Fibroblast of the conjunctiva (primary cell): Measurements from ENCODE around the gene HECTD4.
"Not testable (repeated sequence)": the region's sequence is repeated elsewhere in the genome, so short reads cannot be mapped to it uniquely, and the experiment has no call there.

Experiments used
- DNase-seq: peaks from one replicate; pipeline ENCODE4 v3.0.0-alpha.2; 2010; ENCODE audit warnings: low read depth

HECTD4 gene

DNA sequence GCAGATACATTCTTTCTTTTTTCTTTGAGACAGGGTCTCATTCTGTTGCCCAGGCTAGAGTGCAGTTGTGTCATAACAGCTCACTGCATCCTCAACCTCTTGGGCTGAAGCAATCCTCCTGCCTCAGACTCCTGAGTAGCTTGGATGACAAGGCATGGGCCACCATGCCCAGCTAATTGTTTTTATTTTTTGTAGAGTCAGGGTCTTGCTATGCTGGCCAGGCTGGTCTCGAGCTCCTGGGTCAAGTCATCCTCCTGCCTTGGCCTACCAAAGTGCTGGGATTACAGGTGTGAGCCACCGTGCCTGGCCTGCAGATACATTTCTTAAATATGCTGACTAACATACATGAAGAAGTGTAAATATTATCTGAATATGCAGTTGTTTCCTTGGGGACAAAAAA is 115.8 kb downstream of the HECTD4 start:
- no peak for DNase-seq

DNA sequence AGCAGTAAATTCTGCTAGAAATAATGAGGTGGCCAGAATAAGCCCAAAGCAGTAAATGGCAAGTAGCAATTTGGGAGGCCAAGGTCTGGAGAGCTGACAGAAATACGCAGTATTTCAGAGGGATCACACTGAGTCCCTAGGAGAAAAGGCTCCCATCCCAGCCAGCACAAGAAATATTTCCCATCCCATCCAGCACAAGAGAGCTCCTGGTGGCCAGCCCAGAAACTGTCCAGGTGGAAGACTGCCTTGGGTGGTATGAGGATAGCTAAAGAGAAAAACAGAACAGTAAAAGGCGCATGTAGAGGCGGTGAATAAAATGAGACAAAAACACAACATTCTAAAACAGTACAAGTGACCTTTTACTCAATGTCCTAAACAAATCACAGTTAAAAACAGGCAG is 120.7 kb downstream of the HECTD4 start:
- no peak for DNase-seq

DNA sequence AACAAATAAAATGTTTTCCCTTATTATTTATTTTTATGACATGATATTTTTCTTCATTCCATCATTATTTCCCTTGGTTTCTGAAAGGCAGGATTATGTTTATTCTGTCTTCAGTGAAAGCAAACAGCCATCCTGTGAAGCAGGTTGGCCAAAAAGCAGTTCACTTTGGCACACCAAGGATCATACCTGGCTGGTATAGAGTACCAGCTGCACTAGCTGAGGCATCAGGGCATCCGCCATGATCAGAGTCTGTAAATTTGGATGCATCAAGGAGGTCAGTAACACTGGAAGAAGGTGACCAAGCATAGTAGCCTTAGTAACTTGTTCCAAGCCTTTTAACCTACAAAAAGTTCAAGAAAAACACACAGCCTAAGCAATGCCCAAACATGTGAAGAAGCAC is 123.3 kb downstream of the HECTD4 start:
- DNase-seq = no peak

DNA sequence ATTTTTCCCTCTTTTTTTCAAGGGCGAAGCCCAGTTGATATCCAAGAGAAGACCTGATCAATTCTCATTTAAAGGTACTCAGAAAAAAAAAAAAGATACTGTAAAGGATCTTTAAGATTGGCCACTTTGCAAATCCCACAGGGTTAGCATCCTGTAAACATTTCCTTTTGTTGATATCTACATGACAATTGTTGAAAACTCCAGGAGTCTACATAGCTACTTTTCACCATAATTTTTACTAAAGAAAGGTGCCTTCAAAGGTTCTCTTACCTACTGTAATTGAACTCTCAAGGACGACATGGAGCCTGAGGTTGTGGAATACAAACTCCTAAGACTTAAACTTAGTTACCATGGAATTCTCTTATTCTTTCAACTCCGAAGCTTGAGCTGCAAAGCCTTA is 125.5 kb downstream of the HECTD4 start:
- no peak for DNase-seq

DNA sequence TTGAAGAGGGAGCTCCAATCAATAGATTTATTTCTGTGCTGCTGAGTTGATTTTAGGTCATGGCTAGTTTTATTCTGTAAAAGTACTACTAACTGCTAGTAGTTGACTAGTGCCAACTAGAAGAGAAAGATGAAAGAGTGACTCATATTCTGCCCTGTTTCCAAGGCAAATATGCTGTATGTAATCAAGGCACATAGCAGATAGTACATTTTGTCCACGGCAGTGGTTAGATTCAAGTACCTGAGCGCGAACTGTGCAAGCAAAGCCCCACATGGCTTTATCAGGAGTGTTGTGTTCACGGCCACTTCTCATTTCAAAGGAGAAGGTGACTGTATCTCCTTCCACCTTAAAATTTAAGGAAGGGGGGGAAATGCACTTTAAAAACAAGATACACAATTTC is 130.0 kb downstream of the HECTD4 start:
- DNase-seq = peak; percentile 60

DNA sequence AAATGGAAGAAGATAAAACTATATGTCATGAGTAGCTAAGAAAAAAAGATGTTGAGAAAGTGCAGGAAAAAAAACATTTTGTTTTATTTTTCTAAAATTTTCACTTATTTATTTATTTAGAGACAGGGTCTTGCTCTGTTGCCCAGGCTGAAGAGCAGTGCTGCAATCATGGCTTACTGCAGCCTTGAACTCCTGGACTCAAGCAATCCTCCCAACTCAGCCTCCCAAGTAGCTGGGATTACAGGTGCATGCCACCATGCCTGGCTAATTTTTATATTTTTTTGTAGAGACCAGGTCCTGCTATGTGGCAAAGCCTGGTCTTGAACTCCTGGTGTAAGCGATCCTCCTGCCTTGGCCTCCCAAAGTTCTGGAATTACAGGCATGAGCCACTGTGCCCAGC is 137.3 kb downstream of the HECTD4 start:
- DNase-seq = not testable (repeated sequence)

DNA sequence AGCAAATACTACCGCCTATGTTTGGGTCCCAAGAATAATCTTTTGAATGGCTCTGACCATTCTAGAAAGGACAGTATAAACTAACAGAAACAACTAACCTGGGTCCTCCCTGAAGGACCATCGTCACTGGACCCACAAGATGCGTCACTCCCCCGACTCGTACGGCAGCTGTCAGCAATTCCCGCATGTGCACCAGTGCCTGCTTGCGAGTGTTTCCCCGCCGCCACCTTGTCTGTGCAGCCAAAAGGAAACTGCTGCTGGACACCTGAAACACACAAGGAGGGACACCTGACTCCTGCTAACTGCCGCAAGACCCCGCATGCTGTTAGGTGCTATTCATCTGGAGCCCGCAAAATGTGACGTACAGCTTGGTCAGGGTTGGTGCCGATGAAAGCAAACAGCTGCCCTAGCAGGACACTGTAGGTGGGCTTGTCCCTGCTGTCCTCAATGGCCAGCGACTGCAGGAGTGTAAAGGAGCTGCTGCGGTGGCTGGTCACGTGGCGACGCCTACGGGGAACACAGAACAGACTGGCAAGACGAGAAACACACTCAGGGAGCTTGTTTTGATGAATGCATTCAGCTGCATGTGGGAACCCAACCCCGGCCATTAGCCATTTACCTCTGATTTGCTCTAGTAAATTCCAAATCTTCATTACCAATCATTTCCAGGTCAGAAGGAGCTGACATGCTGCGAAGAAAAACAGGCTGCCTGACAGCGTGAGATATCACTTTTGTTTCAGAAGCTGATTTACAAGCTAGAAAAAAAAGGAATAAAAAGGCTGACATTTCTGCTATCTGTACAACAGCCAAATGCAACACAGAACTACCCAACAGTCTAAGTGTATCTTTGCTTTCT is 138.7 kb downstream of the HECTD4 start:
- DNase-seq = no peak

DNA sequence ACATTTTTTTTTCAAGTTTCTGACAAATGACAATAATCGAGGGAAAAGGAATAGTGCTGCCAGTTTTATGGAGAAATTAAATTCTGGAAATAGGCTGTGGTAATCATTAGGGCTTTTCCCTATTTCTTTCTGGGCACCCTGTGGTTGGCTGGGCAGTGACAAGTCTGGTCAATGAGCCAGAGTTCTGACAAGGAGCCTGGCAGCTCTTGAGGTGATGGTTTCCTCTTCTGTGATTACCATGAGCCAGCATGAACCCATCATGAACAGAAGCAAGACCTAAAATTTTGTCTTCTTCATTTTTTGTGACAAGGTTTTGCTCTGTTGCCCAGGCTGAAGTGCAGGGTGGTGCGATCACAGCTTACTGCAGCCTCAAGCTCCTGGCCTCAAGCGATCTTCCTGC is 141.1 kb downstream of the HECTD4 start:
- no peak for DNase-seq

DNA sequence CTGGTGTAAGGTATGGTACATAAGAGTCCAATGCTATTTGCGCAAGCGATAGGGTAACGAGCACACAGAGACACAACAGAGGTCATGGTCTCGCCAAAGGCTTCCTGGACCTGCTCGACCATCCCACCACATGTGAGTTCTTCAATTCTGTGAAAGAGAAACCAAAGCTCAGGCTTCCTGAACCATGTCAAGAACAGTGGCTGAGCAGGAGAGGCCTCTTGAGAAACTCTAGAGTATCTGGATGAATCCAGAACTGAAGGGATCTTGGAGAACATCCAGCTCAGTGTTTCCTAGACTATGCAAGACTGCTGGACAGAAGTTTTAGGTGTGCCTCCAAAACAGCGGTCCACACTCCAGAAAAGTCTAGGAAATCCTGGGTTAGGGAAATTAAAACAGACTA is 142.3 kb downstream of the HECTD4 start:
- DNase-seq = no peak

DNA sequence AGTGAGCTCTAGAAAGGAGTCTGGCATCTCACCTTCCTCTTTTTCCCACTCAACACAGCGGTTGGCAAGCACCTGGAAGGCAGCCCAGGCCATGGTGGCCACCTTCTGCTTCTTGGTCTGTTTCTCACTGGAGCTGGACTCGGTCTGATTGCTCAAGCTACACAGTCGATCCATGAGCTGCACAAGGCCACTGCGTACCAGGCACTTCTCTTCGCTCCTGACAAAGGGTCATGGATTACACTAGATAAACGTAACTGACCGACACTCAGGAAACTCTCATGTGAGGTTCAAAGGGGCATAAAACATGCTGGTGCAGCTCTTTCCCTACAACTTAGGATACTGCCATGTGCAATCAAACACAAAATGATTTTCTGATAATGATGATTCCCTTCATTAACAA is 143.2 kb downstream of the HECTD4 start:
- no peak for DNase-seq

DNA sequence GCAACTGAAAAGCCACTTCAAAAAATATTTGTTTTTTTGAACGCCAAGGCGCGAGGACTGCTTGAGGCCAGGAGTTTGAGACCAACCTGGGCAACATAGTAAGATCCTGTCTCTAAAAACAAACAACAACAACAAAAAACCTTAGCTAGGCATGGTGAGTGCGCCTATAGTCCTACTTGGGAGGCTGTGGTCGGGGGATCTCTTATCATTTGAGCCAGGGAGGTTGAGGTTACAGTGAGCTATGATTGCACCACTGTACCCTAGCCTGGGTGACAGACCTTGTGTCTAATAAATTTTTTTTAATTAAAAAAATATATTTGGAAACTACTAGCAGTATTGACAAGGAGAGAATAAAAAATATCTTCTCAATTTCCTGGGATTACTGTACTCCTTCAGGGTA is 143.8 kb downstream of the HECTD4 start:
- DNase-seq = no peak

DNA sequence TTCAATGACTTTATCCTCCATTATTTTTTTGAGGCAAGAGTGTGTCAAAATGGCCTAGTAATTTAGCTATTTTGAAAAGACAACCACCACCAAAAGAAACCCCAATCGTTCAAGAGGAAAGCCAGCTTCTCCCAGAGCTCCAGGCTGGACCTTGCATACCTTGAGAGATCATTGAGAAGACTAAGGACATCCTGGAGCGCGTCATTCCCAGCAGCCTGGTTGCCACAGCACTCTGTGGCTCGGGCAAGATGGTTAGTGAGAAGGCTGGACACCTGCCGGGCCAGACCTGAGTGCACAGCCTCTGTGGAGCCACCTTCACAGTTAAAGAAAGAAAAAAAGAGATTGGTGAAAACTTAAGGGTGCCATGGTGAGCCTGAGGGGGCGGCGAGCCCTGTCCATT is 145.4 kb downstream of the HECTD4 start:
- DNase-seq = no peak

DNA sequence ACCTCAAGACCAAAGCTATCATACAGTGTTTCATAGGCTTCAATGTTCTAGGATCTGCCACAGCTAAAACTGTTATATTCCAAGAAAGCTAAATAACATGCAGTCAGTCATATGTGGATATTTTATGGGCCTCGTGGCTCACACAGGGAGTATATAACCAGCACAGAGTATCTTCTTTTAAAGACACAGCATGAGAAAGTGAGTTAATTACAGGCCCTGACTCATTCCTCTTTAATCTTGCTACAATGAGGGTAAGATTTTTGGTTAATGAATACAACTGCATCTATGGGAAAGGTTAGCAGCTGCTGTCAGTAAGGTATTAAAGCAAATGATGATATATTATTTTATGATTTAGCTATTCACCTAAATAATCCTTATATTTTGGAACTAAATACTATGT is 145.8 kb downstream of the HECTD4 start:
- no peak for DNase-seq

DNA sequence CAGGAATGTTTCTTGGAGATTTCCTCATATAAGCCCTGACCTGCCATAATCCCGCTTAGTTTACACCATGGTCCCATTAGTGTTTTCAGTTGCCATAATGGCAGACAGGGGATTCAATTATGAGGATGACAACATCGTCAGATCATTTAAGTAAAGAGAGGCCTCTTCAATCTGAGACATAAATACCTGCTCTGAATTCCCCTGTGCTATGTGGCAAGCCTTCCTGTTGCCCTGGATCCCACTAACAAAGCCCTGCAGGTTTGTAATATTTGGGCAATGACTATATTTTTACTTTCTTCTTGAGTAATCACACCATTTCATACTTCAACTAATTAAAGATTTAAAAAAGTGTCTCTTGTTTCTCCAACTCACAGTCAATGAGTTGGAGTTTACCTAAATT is 147.9 kb downstream of the HECTD4 start:
- DNase-seq = no peak

DNA sequence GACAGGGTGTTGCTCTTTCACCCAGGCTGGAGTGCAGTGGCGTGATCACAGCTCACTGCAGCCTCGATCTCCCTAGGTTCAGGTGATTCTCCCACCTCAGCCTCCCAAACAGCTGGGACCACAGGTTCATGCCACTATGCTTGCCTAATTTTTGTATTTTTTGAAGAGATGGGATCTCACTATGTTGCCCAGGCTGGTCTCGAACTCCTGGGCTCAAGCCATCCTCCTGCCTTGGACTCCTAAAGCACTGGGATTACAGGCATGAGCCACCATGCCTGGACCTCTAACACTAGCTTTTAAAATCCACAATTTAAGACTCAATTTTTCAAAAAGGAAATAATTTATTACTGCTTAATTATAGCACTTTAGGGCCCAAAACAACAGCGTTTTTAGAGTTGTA is 149.0 kb downstream of the HECTD4 start:
- DNase-seq = no peak

DNA sequence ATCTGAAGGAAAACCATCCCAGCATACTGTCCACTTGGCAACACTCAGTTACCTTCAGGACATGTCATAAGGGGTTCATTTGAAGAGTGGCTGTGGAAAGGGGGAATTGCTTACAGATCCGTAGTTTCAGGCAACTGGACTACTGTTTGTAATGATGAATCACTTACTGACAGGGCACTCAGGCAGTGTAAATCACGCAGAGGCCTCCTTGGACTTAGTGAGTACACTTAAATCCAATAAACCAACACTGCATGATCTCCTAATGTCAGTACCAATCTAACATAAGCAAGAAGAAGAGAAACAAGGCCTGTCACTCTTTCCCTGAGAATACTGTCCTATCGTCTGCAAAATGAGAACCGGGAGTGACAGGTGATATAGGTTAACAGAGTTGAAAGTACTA is 152.1 kb downstream of the HECTD4 start:
- no peak for DNase-seq

DNA sequence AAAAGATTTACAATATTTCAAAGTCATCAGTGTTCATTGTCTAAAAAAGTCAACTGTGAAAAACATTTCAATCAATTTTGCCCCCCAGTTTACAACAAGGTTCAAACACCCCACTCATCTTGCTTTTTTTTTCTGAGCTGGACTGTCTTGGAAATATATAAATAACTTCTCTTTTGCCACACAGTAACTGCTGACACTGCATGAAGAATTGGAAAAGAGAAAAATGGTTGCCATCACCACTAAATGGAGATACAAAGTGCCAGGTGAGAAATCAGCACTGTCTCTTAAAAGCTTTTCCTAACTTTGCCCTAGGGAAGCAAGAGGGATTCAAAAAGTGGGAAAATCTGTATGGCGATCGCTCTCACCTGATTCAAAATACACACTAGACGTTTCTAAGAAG is 155.5 kb downstream of the HECTD4 start:
- no peak for DNase-seq

DNA sequence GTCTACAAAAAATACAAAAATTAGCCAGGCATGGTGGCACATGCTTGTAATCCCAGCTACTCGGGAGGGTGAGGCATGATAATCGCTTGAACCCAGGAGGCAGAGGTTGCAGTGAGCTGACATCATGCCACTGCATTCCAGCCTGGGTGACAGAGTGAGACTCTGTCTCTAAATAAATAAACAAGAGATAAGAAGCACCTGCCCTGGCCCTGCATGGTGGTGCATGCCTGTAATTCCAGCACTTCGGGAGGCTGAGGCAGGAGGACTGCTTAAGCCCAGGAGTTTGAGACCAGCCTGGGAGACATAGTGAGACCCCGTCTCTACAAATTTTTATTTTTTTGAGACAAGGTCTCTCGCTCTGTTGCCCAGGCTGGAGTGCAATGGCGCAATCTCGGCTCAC is 161.6 kb downstream of the HECTD4 start:
- not testable (repeated sequence) for DNase-seq

DNA sequence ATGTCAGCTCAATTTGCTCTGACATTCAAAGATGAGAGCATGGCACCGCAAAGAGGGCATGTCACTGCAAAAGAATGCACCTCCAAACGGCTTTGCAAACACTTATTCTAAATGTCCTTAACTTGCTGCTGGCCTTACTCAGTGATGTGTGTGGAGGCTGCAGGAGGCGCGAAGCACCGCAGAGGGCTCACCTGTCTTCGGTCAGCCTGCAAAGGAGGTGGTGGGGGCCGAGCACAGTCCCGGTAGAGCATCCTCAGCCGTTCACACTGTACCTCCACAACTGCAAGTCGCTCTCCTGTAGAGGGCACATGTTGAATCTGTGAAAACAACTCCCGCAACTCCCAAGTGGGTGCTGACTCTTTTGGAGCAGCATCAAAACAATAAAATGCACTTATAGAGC is 163.0 kb downstream of the HECTD4 start:
- no peak for DNase-seq

DNA sequence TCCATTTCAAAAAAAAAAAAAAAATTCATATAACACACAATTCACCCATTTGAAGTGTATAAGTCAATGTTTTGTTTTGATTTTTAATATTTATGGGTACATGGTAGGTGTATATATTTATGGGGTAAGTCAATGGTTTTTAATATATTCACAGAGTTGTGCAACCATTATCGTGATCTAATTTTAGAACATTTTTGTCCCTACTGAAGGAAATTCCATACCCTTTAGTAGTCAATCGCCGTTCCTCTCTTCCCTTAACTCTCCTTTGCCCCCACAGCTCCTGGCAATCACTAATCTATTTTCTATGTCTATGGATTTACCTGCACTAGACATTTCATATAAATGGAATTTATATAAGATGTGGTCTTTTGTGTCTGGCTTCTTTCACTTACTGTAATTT is 164.1 kb downstream of the HECTD4 start:
- DNase-seq = no peak

DNA sequence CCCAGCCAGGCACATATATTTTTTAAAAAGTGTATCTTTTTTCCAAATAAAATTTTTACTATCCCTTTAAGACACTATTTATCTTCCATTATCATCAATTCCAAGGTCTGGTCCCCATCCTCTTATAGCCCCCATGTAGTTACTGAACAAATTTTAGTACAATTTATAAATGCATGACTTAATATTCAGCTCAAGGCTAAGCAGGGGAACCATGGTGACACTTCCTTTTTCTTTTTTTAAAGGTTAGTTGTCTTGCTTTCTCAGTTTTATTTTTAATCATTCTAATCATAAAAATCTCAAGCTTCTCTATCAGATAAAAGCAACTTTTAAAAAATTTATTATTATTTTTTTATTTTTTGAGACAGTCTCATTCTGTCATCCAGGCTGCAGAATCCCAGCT is 164.6 kb downstream of the HECTD4 start:
- DNase-seq = no peak

DNA sequence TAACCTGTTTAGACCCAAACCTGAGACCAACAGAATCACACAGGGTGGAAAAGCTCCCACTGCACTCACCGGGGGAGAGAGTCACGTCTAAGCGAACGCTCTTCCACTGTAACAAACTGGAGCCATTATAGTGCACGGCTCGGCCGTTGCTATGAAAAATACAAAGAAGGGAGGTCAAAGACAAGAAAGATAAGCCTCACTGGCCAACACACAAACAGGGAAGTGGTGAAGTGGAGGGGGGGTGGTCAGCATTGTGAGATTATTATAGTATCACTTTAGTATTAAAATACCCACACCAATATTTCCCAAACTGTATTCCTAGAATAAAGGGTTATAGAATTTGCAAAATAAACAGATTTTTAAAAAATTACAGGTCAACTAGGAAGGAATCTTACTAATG is 166.0 kb downstream of the HECTD4 start:
- no peak for DNase-seq

DNA sequence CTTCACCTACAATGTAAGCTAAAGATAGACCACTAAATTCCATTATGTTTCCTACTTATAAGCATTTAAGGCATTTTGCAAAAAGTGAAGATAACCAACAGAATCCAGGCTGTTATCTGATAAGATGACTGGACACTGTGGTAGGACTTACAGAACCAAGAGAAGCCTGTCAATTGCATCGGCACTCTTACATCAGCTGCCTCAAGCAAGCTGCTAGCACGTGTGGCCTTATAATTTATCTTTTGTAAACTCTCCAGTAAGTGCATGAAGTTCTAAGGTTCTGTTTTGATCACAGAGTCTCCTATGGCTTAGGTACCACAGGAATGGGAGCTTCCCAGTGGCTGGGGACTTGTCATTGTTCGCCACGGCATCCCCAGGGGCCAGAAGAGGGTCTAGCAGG is 168.2 kb downstream of the HECTD4 start:
- DNase-seq = no peak

DNA sequence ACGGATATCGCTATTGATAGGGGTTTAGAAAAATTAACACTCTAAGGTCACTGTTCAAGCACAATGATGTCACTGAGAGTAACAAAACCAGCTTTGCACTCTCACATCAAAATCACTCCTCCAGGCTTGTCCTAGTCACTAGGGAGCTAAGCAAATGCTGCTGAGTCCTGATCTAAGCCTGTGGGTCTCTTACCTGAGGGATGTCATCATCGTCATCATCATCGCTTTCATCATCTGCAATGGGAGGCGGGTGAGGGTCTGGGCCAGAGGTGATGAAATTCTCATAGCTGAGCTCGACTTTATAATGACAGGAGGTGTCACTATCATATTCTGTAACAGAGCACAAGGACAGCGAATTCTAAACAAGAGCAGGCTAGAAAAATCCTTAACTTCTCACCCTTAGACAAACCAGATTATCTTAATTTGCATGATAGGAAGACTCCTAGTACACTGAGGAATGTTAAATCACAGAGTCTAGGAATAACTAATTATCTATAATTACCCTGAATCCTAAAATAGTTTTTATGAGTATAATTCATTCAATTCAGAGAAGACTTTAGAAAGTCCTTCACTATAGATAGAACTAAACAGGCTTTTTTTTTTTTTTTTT is 173.8 kb downstream of the HECTD4 start:
- no peak for DNase-seq
